CD14-positive monocyte (primary cell): ENCODE data around the gene LAMB4. TPM values are rescaled to one million over a fixed set of nuclear protein-coding genes. Genes with fewer than 3 reads are reported as not detected.

Source experiments
- DNase-seq, 3 donors: peaks; one replicate each; pipeline ENCODE4 v3.0.0-alpha.2; 2011 to 2022
- H2AFZ ChIP-seq: 2 replicates; pipeline ENCODE4 v1.6.0; 2012; ENCODE audit warnings: mild to moderate bottlenecking, low read depth, low read length, inconsistent platforms; ENCODE audit not compliant: insufficient read depth, poor library complexity, severe bottlenecking
- H3K27ac ChIP-seq, 2 donors: 1 replicate in 1 of 2; 2 replicates in 1 of 2; pipeline ENCODE4 v1.5.1; 2012 to 2013; ENCODE audit warnings: low read length in 2 of 2, control low read depth in 1 of 2, inconsistent platforms in 1 of 2, low read depth in 1 of 2, mild to moderate bottlenecking in 1 of 2
- H3K27me3 ChIP-seq, 2 donors: one replicate each; pipeline versions ENCODE4 v1.6.0 to v1.6.1; 2011 to 2013; ENCODE audit warnings: low read length in 2 of 2; ENCODE audit not compliant: control insufficient read depth in 2 of 2, insufficient read depth in 2 of 2
- H3K36me3 ChIP-seq, 2 donors: replicated peaks in 1 of 2; 1 replicate in 1 of 2; 2 replicates in 1 of 2; pipeline versions ENCODE4 v1.5.1 to v1.6.1; 2012 to 2013; ENCODE audit warnings: low read length in 2 of 2, control low read depth in 1 of 2, inconsistent platforms in 1 of 2, mild to moderate bottlenecking in 1 of 2; ENCODE audit not compliant: insufficient read depth in 2 of 2, control insufficient read depth in 1 of 2
- H3K4me1 ChIP-seq, 2 donors: 1 replicate in 1 of 2; 2 replicates in 1 of 2; pipeline versions ENCODE4 v1.5.1 to v1.6.1; 2012 to 2013; ENCODE audit warnings: low read length in 2 of 2, control low read depth in 1 of 2, inconsistent platforms in 1 of 2, mild to moderate bottlenecking in 1 of 2, moderate library complexity in 1 of 2; ENCODE audit not compliant: insufficient read depth in 2 of 2, control insufficient read depth in 1 of 2
- H3K4me2 ChIP-seq: replicated peaks from 2 replicates; pipeline ENCODE3; 2012; ENCODE audit warnings: low read length, moderate library complexity, mild to moderate bottlenecking; ENCODE audit not compliant: poor library complexity, severe bottlenecking; ENCODE audit errors: extremely low read depth
- H3K4me3 ChIP-seq, 3 experiments: fragments of 200-600 bp in 1 of 3; sonication (generic) in 1 of 3; replicated peaks in 1 of 3; 1 replicate in 2 of 3; 2 replicates in 1 of 3; pipeline ENCODE4 v1.5.1; 2011 to 2013; ENCODE audit warnings: low read length in 3 of 3, mild to moderate bottlenecking in 3 of 3, control low read depth in 2 of 3, low read depth in 2 of 3, inconsistent platforms in 1 of 3, moderate library complexity in 1 of 3
- H3K79me2 ChIP-seq: 2 replicates; pipeline ENCODE4 v1.6.0; 2012; ENCODE audit warnings: mild to moderate bottlenecking, control low read depth, inconsistent platforms, low read length, moderate library complexity; ENCODE audit not compliant: insufficient read depth
- H3K9ac ChIP-seq: 2 replicates; pipeline ENCODE4 v1.6.0; 2017; ENCODE audit warnings: low read length, mild to moderate bottlenecking; ENCODE audit not compliant: insufficient read depth, poor library complexity, severe bottlenecking
- H3K9me3 ChIP-seq, 2 donors: replicated peaks in 1 of 2; 1 replicate in 1 of 2; 2 replicates in 1 of 2; pipeline versions ENCODE4 v1.5.1 to v1.6.1; 2012 to 2013; ENCODE audit warnings: low read length in 2 of 2, control low read depth in 1 of 2; ENCODE audit not compliant: control insufficient read depth in 1 of 2, insufficient read depth in 1 of 2
- H4K20me1 ChIP-seq: 2 replicates; pipeline ENCODE4 v1.6.0; 2012; ENCODE audit warnings: mild to moderate bottlenecking, low read length, control low read depth, moderate library complexity; ENCODE audit not compliant: insufficient read depth
- H3K27ac Mint-ChIP-seq, 7 donors: one replicate each; pipeline ENCODE4 v1.8.0; 2020; ENCODE audit warnings: mild to moderate bottlenecking in 7 of 7, mixed read lengths in 7 of 7, moderate library complexity in 6 of 7, inconsistent platforms in 2 of 7
- H3K27me3 Mint-ChIP-seq, 3 donors: one replicate each; pipeline ENCODE4 v1.8.0; 2021 to 2022; ENCODE audit warnings: low read depth in 3 of 3, mild to moderate bottlenecking in 3 of 3, mixed read lengths in 3 of 3, moderate library complexity in 3 of 3, inconsistent platforms in 1 of 3
- H3K36me3 Mint-ChIP-seq, 2 donors: one replicate each; pipeline ENCODE4 v1.8.0; 2020; ENCODE audit warnings: mixed read lengths in 2 of 2, inconsistent platforms in 1 of 2, mild to moderate bottlenecking in 1 of 2
- H3K4me1 Mint-ChIP-seq: one replicate; pipeline ENCODE4 v1.8.0; 2020; ENCODE audit warnings: mild to moderate bottlenecking, mixed read lengths
- H3K4me3 Mint-ChIP-seq, 2 donors: one replicate each; pipeline ENCODE4 v1.8.0; 2020; ENCODE audit warnings: mild to moderate bottlenecking in 2 of 2, mixed read lengths in 2 of 2, moderate library complexity in 1 of 2
- H3K9me3 Mint-ChIP-seq, 7 donors: one replicate each; pipeline ENCODE4 v1.8.0; 2020 to 2022; ENCODE audit warnings: mixed read lengths in 7 of 7, mild to moderate bottlenecking in 6 of 7, moderate library complexity in 6 of 7, inconsistent platforms in 2 of 7
- WGBS: methylation state at CpG from one replicate; pipeline ENCODE4 v1.1.5; 2013; ENCODE audit warnings: missing lambda C conversion rate; ENCODE audit not compliant: insufficient coverage; 5-methylcytosine and 5-hydroxymethylcytosine counted together
- intact Hi-C, 2 donors: fragments of 100-400 bp; cut with micrococcal nuclease; formaldehyde crosslinking; loops; one replicate each; pipeline versions ENCODE4 v1.15.0 to v1.15.1; 2023
- polyA plus RNA-seq, 3 donors: library from polyadenylated mRNA; depleted of rRNA in 1 of 3; unstranded in 2 of 3; stranded (reverse) in 1 of 3; fragments of 300-500 nt in 2 of 3; fragments of >200 nt in 1 of 3; fragmentation: Illumina TruSeq in 2 of 3; gene quantifications; 1 replicate in 2 of 3; 2 replicates in 1 of 3; pipeline ENCODE4 v1.2.3, GENCODE V29; 2012 to 2021
- TF ChIP-seq, protein P1 (sequence below): fragments of 200-600 bp; IDR thresholded peaks from one replicate; pipeline ENCODE4 v1.8.0; 2022; ENCODE audit warnings: antibody characterized with exemption, mild to moderate bottlenecking

Gene LAMB4
- polyA plus RNA-seq, 3 donors, result not detected

DNA sequence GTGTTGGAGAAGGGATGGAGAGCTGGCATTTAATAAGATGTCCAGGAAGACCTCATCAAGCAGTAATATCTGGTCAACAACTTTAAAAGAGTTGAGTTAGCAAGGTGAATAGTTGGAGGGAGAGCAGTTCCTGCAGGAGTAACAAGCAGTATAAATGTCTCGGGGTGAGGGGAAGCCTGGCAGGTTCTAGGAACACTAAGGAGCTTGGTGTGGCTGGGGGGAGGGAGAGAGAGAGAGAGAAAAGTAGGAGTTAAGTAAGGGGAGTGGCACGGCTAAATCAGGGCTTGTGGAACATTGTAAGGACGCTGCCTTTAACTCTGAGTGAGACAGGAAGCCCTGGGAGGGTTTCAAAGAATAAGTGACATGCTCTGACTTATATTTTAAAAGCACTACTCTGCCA lies 22.0 kb upstream of the LAMB4 start:
- H3K9me3 ChIP-seq, result no peaks in the 10 kb centered on the region

DNA sequence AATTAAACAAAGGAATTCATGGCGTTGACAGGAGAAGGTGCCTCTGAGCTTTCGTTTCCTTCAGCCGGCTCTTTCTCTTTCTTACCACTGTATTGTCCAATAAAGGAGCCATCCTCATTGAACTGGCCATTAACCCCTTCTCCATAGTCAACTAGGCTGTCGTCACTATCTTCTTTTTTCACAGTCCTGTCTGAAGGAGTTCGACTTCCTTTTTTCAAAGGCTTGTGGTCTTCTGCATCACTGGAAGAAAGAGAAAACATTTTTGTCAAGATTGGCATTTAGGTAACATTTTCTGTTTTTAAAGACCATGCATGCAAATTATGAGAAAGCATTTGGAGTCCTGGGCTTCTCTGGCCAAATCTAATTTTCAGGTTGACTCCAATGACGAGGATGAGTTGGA lies 19.7 kb upstream of the LAMB4 start:
- intact Hi-C loops, result no loop called here
- TF ChIP-seq, protein P1, sequence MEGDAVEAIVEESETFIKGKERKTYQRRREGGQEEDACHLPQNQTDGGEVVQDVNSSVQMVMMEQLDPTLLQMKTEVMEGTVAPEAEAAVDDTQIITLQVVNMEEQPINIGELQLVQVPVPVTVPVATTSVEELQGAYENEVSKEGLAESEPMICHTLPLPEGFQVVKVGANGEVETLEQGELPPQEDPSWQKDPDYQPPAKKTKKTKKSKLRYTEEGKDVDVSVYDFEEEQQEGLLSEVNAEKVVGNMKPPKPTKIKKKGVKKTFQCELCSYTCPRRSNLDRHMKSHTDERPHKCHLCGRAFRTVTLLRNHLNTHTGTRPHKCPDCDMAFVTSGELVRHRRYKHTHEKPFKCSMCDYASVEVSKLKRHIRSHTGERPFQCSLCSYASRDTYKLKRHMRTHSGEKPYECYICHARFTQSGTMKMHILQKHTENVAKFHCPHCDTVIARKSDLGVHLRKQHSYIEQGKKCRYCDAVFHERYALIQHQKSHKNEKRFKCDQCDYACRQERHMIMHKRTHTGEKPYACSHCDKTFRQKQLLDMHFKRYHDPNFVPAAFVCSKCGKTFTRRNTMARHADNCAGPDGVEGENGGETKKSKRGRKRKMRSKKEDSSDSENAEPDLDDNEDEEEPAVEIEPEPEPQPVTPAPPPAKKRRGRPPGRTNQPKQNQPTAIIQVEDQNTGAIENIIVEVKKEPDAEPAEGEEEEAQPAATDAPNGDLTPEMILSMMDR, result no peak
- Histone ChIP-seq H3K79me2 (no peaks in the 10 kb centered on the region), H3K36me3 (no peaks in the 10 kb centered on the region), H3K4me3 (no peak overlapping the region), H3K9me3 (no peaks in the 10 kb centered on the region), H3K4me1 (no peaks in the 10 kb centered on the region), H3K27ac (no peak overlapping the region), H2AFZ (no peak overlapping the region), H4K20me1 (no peaks in the 10 kb centered on the region), H3K27me3 (peaks cover 3 to 5% of the 10 kb centered on the region in 2 donors), H3K9ac (no peak overlapping the region), H3K4me2 (no peak overlapping the region)
- Mint-ChIP-seq H3K9me3 (no peaks in the 10 kb centered on the region), H3K4me3 (no peak overlapping the region), H3K4me1 (no peaks in the 10 kb centered on the region), H3K27me3 (peaks cover 4 to 15% (median 8%) of the 10 kb centered on the region in 3 donors), H3K27ac (no peak overlapping the region), H3K36me3 (no peaks in the 10 kb centered on the region)
- 48% methylated on average over 2 of the region's 6 CpGs for WGBS
- no peak for DNase-seq

More for the DNA sequence above, 22.0 kb upstream of the LAMB4 start:
- Histone ChIP-seq H3K27ac (no peak overlapping the region), H3K4me2 (no peak overlapping the region), H3K4me1 (peaks cover 5 to 9% of the 10 kb centered on the region in 2 donors), H3K9ac (no peak overlapping the region), H3K27me3 (peaks cover 5 to 6% of the 10 kb centered on the region in 2 donors), H3K36me3 (no peaks in the 10 kb centered on the region), H3K79me2 (no peaks in the 10 kb centered on the region), H2AFZ (no peak overlapping the region), H3K4me3 (no peak overlapping the region), H4K20me1 (no peaks in the 10 kb centered on the region)
- peaks cover 4 to 15% (median 7%) of the 10 kb centered on the region in 3 donors for H3K27me3 Mint-ChIP-seq
- no peak overlapping the region for H3K4me3 Mint-ChIP-seq
- H3K36me3 Mint-ChIP-seq, result no peaks in the 10 kb centered on the region
- intact Hi-C loops, result no loop called here
- peaks cover 9% of the 10 kb centered on the region for H3K4me1 Mint-ChIP-seq
- DNase-seq, result no peak
- no peak overlapping the region for H3K27ac Mint-ChIP-seq
- TF ChIP-seq, protein P1, result no peak
- no peaks in the 10 kb centered on the region for H3K9me3 Mint-ChIP-seq
- WGBS, result 75% methylated on average over 3 of the region's 3 CpGs
